Prostate gland (tissue), 2 donors: Measurements from ENCODE around the gene PFKFB3. TPM values are rescaled to one million over a fixed set of nuclear protein-coding genes. Genes with fewer than 3 reads are reported as not detected.

Source experiments
- DNase-seq: peaks from one replicate; pipeline ENCODE4 v3.0.0-alpha.2; 2019; ENCODE audit warnings: low spot score
- H3K27ac ChIP-seq, 2 donors: fragments of 200-600 bp; sonication (generic); 2 replicates each; pipeline ENCODE4 v1.5.1; 2017 to 2019
- H3K27me3 ChIP-seq: fragments of 200-600 bp; sonication (generic); replicated peaks from 2 replicates; pipeline ENCODE4 v1.5.1; 2019; ENCODE audit not compliant: insufficient read depth
- H3K36me3 ChIP-seq, 2 donors: fragments of 200-600 bp; sonication (generic); 1 replicate in 1 of 2; 2 replicates in 1 of 2; pipeline versions ENCODE4 v1.5.1 to v1.8.1; 2017 to 2019
- H3K4me1 ChIP-seq: fragments of 200-600 bp; sonication (generic); replicated peaks from 2 replicates; pipeline ENCODE4 v1.5.1; 2019
- H3K4me3 ChIP-seq, 2 donors: fragments of 200-600 bp; sonication (generic); 2 replicates each; pipeline ENCODE4 v1.5.1; 2017 to 2019
- H3K9me3 ChIP-seq: fragments of 200-600 bp; sonication (generic); 2 replicates; pipeline ENCODE4 v1.5.1; 2017
- POLR2A ChIP-seq: fragments of 450-650 bp; IDR thresholded peaks from one replicate; pipeline ENCODE4 v1.6.1; 2016; ENCODE audit warnings: antibody characterized with exemption, mild to moderate bottlenecking
- POLR2AphosphoS5 ChIP-seq: sonication (generic); formaldehyde crosslinking; IDR thresholded peaks from one replicate; pipeline ENCODE4 v1.6.1; 2017; ENCODE audit warnings: antibody characterized with exemption
- WGBS: methylation state at CpG from one replicate; pipeline ENCODE4 v1.1.5; 2018; 5-methylcytosine and 5-hydroxymethylcytosine counted together
- intact Hi-C: fragments of 100-400 bp; cut with DNase I; formaldehyde crosslinking; loops from one replicate; pipeline ENCODE4 v1.14.2; 2022
- total RNA-seq, 2 donors: library from RNA; depleted of rRNA; stranded (reverse); fragments of >200 nt; gene quantifications; one replicate each; pipeline ENCODE4 v1.1.0, GENCODE V29; 2016
- TF ChIP-seq, protein P1 (sequence below), 4 experiments: fragments of 200-600 bp in 2 of 4; fragments of 450-650 bp in 2 of 4; sonication (generic) in 2 of 4; IDR thresholded peaks; 1 replicate in 3 of 4; 2 replicates in 1 of 4; pipeline ENCODE4 v1.5.1; 2016 to 2019; ENCODE audit warnings: antibody characterized with exemption in 4 of 4, mild to moderate bottlenecking in 2 of 4, moderate library complexity in 2 of 4

PFKFB3 gene
- total RNA-seq, 2 donors from 2014 or later = 24.3 to 52.7 TPM

DNA sequence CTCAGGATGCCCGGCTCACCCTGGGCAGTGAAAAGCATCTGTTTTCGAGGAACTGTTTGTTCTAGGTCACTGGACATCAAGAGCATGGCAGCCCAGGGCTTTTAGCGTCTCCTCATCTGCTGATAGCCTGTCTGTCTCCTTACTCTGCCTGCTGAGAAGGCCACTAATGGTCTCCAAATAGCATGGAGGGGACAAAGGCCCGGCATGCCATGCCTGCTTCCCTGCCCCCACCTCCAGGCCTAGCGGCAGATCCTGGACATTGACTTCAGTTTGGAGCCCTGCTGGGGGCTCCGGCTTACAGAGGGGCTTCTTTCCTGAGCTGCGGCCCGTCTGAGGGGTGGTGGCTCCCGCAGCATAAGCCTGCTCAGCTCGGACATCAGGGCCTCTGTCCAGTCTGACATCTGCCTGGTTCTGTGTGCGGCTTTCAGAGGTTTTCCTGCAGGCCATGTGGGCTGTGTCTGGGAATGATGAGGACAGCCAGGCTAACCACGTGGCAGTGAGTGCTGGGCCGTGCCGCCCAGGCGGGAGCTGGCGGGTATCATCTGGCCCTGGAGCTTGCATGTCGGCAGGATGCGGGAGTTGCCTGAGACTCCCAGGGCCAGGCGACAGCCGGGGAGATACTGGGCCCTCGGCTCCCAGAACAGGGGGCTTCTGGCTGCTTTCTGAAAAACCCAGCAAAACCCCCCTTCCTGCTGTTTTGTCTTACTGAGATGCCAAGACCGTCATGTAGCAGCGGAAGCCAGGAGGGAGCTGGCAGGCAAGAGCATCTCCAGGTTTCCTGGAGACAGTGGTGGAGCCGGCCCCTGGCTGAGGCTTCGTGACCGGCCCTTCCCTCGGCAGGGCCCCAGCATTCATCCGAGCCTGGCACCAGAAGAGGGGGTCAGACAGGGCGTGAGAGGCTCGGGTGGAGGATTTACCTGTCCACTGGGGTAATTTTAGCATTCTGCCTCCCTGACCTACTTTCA lies 9.2 kb downstream of the PFKFB3 start:
- Histone ChIP-seq H3K27me3 (no peaks in the 10 kb centered on the region), H3K4me3 (no peak overlapping the region), H3K36me3 (peaks cover 4 to 7% of the 10 kb centered on the region in 2 donors), H3K9me3 (no peaks in the 10 kb centered on the region), H3K27ac (peak overlapping the region in 1 of 2 donors; percentile 24), H3K4me1 (no peaks in the 10 kb centered on the region)
- intact Hi-C loops = no loop called here
- no peak for DNase-seq
- WGBS = 49% methylated on average over 30 of the region's 30 CpGs
- TF ChIP-seq, protein P1, sequence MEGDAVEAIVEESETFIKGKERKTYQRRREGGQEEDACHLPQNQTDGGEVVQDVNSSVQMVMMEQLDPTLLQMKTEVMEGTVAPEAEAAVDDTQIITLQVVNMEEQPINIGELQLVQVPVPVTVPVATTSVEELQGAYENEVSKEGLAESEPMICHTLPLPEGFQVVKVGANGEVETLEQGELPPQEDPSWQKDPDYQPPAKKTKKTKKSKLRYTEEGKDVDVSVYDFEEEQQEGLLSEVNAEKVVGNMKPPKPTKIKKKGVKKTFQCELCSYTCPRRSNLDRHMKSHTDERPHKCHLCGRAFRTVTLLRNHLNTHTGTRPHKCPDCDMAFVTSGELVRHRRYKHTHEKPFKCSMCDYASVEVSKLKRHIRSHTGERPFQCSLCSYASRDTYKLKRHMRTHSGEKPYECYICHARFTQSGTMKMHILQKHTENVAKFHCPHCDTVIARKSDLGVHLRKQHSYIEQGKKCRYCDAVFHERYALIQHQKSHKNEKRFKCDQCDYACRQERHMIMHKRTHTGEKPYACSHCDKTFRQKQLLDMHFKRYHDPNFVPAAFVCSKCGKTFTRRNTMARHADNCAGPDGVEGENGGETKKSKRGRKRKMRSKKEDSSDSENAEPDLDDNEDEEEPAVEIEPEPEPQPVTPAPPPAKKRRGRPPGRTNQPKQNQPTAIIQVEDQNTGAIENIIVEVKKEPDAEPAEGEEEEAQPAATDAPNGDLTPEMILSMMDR (IDR thresholded peaks at IDR 0.05) = no peak
- TF ChIP-seq POLR2A (no peak), POLR2AphosphoS5 (no peak)

DNA sequence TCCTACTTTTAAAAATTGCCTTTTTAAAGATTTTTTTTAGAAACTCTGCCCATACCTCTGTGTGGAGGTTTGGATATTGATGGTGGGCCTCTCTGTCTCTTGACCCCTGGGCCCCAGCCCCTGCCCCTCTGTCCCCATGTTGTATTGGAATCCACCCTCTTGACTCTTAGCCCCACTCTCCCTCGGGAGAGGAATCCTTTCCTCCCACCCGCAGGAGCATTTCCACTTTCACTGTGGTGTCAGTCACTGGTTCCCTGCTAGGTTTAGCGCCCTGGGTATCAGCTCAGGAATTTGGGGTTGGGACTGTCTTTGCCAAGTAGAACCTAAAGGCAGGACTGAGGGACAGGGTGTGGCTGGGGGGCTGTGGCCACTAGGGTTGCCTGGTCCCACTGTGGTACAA lies 10.1 kb downstream of the PFKFB3 start:
- TF ChIP-seq POLR2A (no peak), POLR2AphosphoS5 (no peak)
- TF ChIP-seq, protein P1 (IDR thresholded peaks at IDR 0.05) = no peak
- no peaks in the 10 kb centered on the region for H3K4me1 ChIP-seq
- intact Hi-C loops = no loop called here
- no peak overlapping the region for H3K4me3 ChIP-seq
- peaks cover 7 to 10% of the 10 kb centered on the region in 2 donors for H3K36me3 ChIP-seq
- H3K9me3 ChIP-seq = no peaks in the 10 kb centered on the region
- H3K27me3 ChIP-seq = no peaks in the 10 kb centered on the region
- H3K27ac ChIP-seq = no peak overlapping the region
- no peak for DNase-seq
- WGBS = 89% methylated on average over 3 of the region's 3 CpGs

DNA sequence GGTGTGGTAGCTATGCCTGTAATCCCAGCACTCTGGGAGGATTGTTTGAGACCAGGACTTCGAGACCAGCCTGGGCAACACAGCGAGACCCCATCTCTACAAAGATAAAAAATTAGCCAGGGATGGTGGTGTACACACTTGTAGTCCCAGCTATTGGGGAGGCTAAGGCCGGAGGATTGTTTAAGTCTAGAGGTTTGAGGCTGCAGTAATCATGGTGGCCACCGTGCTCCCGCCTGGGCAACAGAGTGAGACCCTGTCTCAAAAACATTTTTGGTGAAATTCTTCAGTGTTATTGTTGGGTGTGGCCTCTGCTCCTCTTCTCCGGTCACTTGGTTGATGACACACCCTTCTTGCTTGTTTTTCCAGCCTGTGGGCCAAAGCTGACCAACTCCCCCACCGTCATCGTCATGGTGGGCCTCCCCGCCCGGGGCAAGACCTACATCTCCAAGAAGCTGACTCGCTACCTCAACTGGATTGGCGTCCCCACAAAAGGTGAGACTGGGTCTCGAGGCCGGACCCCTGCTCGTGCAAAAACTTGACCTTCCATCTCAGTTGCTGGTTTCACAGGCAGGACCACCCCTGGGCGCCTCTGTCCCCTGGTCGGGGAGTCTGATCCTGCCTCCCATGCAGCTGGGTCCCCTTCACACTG lies 10.6 kb downstream of the PFKFB3 start:
- peaks cover 7 to 12% of the 10 kb centered on the region in 2 donors for H3K36me3 ChIP-seq
- TF ChIP-seq POLR2A (no peak), POLR2AphosphoS5 (no peak)
- TF ChIP-seq, protein P1 (IDR thresholded peaks at IDR 0.05) = no peak
- intact Hi-C loops = no loop called here

DNA sequence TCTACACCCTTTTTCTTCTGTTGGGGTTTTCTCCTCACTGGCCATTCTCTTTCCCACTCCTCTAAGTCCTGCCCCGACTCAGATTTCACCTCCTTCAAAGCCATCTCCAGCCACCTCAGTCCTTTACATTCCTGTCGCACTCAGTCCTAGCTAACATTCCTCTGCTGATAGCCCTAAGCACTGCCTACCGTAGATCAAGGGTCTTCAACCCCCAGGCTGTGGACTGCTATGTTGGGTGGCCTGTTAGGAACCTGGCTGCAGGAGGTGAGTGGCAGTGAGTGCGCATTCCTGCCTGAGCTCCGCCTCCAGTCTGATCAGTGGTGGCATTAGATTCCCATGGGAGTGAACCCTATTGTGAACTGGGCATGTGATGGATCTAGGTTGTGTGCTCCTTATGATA lies 11.2 kb downstream of the PFKFB3 start:
- intact Hi-C loops = no loop called here
- no peak for TF ChIP-seq POLR2AphosphoS5
- TF ChIP-seq POLR2A = no peak
- TF ChIP-seq, protein P1 (IDR thresholded peaks at IDR 0.05) = no peak

More for the DNA sequence above, 10.6 kb downstream of the PFKFB3 start:
- no peak for DNase-seq
- Histone ChIP-seq H3K27ac (no peak overlapping the region), H3K4me1 (no peaks in the 10 kb centered on the region), H3K4me3 (no peak overlapping the region), H3K27me3 (no peaks in the 10 kb centered on the region), H3K9me3 (no peaks in the 10 kb centered on the region)
- 87% methylated on average over 17 of the region's 17 CpGs for WGBS

More for the DNA sequence above, 11.2 kb downstream of the PFKFB3 start:
- Histone ChIP-seq H3K27ac (no peak overlapping the region), H3K27me3 (no peaks in the 10 kb centered on the region), H3K36me3 (peaks cover 7 to 12% of the 10 kb centered on the region in 2 donors), H3K9me3 (no peaks in the 10 kb centered on the region), H3K4me1 (no peaks in the 10 kb centered on the region), H3K4me3 (no peak overlapping the region)
- WGBS = 97% methylated on average over 5 of the region's 5 CpGs
- DNase-seq = no peak
